NCI-H146 treated with DMSO at 0.1 percent for 48 hours (cell line): Measurements from ENCODE around the gene EPHB2.
"Not testable (repeated sequence)": the region's sequence is repeated elsewhere in the genome, so short reads cannot be mapped to it uniquely, and the experiment has no call there.

Experiments used
- DNase-seq: peaks from one replicate; lab custom pipeline; 2025; ENCODE audit not compliant: unreplicated experiment; lab: John Stamatoyannopoulos, UW

The EPHB2 gene

DNA sequence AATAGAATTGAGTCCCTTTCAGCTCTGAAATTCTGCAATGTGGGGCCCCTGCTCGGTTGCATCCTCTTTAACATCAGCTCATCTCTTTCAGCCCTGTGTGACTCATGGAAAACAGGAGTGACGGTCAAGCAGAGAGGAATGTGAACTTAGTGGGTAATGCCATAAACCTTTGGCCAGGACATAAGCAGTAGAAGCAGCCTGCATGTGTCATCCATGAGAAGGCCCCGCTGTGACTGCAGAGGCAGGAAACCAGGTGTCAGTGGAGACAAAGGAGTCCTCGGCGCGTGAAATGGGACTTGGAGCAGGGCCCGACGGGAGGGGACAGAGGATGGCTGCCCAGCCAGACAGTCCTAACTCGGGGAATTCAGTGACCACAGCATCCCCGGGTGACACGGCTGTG, 21.1 kb upstream of the EPHB2 start:
- peak; percentile 85 for DNase-seq

DNA sequence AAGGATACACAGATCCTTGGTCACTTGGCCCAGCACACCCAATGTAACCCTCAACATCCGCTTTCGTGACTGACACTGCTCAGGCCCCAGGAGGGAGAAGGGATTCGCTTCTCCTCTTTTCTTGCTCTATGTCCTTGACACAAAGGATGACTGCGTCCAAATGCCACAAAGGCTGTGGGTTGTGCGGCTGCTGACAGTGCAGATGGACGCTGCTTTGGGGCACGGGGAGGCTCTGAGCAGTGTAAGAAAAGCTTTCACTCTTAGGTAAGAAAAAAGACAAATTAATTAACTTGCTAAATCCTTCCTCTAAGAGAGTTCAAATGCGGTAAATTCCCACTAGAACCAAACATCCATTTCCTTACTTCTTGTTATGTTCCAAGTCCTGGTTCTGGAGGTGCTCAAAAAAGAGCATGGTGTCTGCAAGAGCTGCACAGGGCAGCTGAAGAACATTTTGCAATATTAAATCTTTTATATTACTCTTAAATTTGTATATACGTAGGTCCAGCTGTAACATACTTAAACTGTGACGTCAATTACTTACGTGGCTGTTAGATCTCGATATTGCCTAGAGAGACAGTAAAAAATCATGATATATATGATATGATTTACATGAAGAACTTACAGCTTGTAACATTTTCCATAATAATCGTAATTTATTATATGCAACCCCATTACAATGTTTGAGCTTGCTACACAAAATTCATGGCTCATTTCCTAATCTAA, 19.4 kb upstream of the EPHB2 start:
- no peak for DNase-seq

DNA sequence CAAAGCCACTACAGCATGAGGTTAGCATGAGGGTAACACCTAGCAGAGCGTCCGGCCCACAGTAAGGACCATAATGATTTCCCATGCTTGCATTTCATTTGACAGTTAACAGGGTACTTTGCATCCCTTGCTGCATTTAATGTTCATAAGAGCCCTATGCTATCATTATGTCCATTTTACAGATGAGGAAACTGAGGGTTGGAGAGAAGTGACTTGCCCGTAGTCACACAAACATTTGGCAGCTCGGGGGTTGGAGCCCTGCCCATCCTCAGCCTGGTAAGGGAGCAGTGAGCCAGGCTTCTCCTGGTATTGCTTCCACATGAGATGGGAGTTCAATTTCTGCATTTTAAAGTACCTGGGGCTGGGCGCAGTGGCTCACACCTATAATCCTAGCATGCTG, 16.5 kb upstream of the EPHB2 start:
- no peak for DNase-seq

DNA sequence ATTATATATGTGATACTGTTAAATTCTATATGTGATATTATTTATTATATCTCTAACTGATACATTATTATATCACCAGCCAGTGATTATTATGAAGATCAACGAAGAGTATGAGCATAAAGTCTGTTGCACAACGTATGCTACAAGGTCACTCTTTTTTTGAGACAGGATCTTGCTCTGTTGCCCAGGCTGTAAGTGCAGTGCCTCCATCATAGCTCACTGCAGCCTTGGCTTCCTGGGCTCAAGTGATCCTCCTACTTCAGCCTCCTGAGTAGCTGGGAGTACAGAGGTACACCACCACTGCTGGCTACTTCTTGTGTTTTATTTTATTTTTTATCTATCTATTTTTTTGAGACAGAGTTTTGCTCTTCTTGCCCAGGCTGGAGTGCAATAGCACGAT, 14.0 kb upstream of the EPHB2 start:
- DNase-seq = no peak

DNA sequence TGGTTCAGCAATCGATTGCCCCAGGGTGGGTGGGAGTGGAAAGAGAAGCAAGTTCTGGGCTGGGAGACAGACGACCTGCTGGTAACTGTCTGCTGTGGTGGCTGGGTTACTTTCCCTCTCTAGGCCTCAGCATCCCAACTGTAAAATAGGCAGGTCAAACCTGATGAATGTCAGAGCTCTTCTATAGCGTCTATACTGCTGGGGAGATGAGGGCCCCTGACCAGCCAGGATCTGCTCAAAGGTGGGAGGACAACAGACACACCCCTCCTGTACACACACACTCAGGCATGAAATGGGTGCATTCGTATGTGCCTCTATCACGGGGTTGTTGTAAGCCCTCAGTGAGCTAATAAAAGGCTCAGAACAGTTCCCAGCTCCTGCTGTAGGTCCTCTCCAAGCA, 12.7 kb upstream of the EPHB2 start:
- no peak for DNase-seq

DNA sequence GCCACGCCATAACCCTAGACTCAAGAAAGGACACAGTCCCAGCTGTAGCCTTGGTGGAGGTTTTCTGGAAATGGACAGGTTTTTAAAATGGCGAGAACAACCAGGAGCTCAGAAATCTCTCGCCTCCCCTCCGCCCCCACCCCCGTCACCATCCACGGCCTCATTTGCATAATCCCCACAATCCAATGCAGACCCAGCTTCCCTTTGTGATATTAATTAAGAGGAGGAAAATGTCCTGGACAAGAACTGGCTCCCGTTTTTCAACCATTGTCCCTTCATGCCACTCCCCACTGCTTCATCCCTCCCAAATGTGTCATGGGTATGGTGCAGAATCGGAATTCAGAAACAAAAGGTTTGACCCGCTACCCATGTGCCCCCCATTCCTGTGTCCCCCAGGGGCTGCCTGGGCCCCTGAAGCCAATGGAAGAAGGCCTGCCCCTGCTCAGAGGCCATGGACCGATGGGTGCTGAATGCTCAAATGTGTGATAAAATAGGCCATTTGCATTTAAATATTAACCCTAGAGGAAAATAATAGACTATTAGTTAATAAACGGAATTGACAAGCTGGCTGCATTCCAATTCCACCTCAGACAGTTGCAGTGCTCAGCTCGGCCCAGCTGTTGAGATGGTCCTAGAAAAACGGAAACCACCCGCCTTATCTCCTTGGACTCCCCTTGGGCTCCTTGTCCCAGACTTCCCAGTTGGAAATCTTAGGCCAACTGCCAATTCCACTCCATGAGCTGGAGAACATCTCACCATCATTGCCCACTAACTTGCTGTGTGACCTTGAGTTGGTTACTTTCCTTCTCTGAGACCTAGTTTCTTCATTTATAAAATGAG, 10.7 kb upstream of the EPHB2 start:
- DNase-seq = no peak

DNA sequence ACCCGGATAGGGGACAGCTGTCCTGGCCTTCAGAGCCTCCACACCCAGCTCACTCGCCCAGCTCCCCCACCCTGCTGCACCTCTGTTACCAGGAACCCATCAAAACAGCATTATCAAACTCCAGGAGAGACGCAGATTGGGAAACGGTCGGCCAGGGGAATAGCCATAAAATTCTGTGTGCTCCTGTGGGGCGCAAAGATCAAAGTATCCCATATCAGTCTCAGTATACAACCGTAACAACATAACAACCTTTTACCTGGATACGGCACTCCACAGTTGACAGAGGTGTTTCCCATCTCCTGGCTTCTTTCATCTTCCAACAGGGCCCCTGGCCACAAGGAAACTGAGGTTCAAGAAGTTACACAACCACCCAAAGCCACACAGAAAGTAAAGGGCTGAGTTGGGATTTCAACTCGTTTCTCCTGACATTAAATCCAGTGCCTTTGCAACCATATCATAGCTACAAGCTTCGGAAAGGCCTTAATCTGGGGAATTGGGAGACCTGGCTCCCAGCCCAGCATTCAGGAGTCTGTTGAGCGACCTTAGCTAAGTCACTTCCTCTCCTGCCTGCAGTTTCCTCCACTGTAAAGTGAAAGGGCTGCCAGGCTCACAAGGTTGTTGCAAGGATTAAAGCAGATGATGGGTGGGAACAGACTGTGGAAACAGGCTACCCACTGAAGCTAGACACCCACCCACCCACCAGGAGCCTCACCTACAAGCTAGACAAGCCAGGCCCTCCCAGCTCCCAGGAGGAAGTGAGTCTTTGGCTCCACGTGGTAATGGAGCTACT, 8.1 kb upstream of the EPHB2 start:
- no peak for DNase-seq

DNA sequence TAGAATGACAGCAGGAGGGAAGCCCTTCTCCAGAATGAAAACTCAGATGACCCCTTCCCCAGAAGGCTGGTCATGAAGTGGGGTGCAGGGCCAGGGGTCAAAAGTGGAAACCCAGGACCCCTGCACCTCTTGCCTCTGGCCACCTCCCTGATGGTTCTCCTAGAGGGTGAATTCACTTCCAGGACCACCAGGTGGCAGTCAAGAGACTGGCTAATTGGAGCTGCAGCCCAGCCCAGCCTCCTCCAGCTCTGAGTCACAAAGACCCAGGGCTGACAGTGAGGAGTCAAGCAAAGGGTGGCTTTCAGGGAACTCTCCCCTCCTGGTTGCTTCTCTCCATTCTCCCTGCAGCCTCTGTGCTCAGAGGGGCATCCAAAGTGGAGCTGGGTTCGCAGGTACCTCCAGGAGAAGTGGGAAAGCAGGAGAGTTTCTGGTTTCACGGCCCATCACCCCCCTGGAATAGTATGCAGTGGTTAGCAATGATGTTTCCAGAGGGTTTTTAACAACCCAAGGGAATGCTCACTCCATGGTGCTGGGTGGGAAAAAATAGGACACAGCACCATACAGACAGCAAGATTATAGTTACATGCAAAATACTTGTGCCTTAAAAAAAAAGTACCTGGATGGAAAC, 6.1 kb upstream of the EPHB2 start:
- DNase-seq = peak; percentile 21

DNA sequence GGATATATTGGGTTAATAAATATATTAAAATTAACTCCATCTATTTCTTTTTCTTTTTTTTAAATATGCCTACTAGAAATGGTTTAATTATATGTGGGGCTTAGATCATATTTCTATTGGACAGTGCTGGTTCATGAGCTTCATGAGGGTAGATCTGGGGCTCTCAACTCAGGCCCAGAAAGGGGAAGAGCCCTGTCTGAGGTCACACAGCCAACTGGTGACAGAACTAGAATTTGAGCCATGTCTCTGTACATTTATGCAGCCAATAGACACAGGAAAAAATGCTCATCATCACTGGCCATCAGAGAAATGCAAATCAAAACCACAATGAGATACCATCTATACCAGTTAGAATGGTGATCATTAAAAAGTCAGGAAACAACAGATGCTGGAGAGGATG, 5.1 kb upstream of the EPHB2 start:
- DNase-seq = no peak

DNA sequence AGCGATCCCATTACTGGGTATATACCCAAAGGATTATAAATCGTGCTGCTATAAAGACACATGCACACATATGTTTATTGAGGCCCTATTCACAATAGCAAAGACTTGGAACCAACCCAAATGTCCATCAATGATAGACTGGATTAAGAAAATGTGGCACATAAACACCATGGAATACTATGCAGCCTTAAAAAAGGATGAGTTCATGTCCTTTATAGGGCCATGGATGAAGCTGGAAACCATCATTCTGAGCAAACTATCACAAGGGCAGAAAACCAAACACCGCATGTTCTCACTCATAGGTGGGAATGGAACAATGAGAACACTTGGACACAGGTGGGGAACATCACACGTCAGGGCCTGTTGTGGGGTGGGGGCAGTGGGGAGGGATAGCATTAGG, 4.5 kb upstream of the EPHB2 start:
- not testable (repeated sequence) for DNase-seq

DNA sequence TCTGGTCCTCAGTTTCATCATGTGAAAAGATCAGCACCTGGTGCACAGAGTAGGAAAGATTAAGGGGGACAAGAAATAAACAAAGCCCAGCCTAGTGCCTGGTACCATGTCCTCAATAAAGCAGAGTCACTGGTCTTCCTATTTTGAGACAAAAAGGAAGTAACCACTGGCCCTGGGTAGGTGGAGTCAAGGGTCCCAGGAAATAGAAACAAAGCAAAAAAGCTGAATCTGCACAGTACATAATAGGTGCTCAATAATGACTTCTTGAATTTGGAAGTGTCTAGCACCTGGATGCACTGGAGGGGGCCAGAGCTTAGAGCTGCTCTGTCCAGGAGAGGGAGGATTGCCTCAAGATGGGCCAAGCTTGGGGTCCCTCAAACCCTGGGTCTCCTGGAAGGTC, 1.9 kb upstream of the EPHB2 start:
- DNase-seq = no peak

DNA sequence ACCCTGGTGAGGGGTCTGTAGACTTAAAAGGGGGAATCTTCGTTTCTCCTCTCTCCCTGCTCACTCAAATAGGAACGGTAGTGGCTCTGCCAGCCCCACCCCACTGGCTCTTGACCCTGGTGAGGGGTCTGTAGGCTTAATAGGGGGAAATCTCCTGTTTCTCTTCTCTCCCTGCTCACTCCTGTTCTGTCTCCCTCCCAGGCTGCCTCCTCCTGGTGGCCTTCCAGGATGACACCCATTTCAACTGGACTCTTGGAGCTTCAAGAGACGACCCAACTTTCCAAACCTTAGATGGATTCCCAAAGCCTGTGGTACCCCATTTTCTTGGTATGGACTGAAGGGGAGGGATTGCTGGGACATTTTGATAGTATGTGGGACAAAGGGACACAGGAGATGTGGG, 1.4 kb upstream of the EPHB2 start:
- DNase-seq = no peak

DNA sequence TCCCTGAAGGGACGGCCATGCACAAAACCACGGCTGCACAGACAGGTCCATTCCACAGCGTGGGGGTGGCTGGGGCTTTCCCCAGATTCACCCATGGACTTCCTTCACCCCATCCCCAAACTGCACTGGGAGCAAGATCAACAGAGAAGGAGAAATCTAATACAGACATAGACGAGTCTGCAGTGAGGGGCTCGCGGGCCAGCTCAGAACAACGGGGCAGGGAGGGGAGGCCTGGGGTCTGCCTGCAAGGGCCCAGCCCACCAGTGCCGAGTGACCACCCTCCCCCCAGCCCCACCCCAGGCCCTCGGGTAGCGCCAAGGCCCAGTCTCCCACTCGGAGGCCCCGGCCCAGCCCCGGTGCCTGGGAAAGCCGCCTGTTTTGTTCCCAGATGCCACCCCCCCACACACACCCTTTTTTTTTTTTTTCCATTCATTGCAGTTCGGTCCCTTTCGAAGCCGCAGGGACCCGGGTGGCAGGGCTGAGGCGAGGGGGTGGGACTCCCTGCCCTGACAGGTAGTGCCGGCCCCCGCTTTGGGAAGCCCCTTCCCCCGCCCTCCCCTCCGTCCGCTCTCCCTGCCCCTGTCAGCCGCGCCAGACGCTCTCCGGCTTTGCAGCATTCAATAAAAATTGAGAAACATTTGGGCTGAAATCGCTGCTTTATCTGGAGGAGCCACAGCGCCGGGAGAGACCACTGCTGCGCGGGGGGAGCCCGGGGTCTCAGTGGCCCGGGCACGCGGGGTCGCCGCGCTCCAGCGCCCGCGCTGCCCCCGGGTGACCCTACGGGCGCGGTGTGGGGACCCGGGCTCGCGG, 543 bp upstream of the EPHB2 start:
- peak; percentile 6 for DNase-seq

DNA sequence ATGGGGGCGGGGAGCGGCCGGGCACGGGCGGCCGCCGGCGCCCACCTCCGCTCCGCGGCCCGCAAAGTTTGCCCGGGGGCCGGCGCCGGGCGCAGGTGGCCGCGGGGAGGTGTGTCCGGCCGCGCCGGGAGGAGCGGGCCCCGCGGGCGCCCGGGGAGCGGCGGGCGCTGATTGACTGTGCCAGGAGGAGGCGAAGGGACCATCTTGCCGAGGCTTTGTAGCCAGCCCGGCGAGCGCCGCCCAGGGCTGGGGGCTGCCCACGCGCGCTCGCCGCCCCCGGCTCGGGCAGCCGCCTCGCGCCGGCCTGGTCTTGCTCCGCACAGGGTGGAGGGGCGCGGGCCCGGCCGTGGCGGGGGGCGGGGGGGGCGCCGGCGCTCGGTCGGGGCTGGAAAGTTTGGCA, 432 bp downstream of the EPHB2 start:
- no peak for DNase-seq

DNA sequence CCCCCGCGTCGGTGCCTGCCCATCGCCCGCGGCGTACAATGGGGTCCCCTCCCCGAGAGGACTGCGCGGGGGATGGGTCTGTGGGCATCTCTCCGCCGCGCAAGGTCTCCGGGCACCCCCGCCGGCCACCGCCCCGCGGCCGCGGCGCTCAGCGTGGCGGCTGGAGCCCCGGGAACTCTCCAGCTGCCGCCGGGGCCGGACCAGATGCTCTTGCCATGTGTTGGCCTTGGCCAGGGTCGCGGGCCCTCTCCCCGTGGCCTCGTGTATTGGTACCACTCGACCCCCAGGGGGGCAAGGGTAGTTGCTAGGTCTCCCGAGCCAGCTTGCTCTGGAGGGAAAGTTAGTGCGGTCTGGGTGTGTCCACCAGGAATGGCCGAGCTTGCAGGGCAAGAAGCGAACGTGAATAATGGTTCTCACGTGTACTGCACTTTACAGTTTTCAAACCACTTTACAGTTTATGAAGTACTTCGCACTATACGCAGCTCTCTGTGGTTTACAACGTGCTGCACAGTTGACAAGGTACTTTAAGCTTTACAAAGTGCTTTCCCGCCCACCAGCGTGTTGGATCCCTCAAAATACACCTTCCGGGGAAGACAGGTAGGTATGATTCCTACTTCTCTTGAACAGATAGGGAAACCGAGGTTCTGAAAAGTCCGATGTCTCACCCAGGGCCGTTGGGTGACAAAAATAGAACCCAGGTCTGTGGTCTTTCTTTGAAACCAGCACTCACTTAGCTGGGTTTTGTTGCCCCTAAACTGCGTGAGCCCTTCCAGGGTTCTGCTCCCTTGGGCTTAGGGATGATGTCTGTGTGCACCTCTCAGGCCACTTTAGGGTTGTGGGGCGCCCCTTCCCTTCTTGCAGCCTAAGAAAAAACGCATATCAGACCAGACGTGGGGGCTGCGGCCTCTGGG, 1.2 kb downstream of the EPHB2 start:
- DNase-seq = no peak

DNA sequence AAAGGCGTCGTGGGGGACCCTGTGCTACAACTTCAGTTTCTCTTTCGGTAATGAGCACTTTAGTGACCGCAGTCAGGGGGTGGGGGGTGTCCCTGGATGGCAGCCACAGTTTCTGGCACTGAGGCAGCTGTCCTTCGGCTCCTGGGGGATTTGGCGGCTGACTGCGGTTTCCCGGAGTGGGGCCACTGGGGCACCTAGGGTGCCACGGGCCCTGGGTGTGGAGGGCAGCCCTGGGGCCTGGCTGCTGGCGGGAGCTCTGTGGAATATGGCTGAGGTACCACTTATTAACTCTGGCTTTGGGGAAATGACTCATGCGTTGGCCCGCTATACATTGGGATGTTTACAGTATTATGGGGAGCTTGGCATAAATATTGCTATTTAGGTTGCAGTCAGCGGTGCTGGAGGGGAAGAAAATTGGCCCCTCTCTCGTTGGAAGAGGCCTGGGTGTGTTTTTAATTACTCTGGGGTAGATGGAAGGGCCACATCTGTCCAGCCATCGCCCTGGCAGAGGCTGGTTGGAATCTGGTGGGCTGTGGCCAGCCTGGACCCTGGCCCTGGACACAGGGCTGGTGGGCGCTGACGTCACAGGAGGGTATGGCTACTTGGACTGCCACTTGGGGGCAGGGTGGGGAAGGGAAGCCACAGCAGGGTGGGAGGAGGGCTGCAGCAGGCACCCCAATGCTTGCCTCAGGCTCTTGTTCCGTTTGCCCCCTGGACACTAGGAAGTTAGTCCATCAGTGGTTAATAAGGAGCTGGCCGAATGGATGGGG, 2.0 kb downstream of the EPHB2 start:
- DNase-seq = no peak

DNA sequence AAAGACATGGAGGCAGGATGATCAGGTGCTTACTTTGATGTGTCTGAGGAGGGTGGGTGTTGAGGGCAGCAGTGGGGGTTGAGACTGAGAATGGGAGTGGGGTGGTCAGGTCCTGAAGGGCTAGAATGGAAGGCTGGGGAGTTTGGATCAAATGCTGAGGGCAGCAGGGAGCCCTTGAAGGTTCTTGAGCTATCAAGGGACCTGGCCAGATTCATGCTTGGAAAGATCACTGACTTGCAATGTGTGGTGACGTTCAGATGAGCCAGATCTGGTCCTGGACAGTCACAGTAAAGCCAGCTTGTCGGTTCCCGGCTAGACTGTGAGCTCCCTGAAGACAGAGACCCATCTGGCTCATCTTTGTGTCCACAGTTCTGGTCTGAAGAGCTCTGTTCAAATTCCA, 3.8 kb downstream of the EPHB2 start:
- no peak for DNase-seq

DNA sequence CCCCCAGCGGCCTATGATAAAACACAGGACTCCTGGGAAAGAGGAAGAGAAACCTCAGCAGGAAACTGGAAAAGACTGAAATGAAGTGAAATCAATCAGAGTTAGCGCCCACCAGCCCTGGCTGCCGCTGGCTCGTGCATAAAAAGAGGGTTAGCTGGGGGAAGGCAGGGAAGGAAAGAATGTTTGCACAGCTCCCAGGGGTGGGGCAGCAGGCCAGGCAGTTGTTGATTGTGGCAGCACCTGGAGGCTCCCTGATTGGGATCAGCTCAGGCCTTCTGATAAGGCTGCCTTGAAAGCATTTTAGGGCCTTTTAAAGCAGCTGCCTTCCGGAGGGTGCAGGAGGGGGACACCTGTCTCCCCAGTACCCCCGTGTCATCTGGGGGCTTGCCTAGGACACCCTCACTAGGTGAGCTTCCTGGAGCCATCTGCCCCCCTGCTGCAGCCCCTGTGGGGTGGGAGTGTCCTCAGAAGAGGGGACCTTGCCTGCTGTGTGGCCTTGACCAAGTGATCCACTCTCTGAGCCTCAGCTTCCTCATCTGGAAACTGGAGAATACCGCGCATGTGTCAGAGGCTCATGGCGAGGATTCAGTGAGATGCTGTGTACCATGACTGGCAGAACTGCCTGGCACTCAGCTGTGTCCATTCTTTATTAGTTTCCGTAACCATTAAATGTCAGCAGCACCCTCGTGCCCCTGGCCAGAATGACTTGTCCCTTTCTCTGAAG, 6.6 kb downstream of the EPHB2 start:
- peak; percentile 72 for DNase-seq
